ENCODE results near the gene ZNF654.

The ZNF654 gene

GRCh38 chr3:88133711-88134263 lies 74.7 kb downstream of the ZNF654 start:
- TF ChIP-seq SUZ12 (IDR thresholded peaks at IDR 0.05; ENCODE audit: extremely low read depth, insufficient read depth, insufficient read length) (no peak), YY1 (IDR thresholded peaks at IDR 0.05; ENCODE audit: insufficient read depth, insufficient read length) (no peak), ZNF274 (IDR thresholded peaks at IDR 0.05; ENCODE audit: low read depth, low read length) (no peak)
- Histone ChIP-seq H3K4me1 (ENCODE audit: insufficient read depth, insufficient read length) (no peaks in the 10 kb centered on the region), H3K9me3 (ENCODE audit: insufficient read depth, low read length) (no peaks in the 10 kb centered on the region), H3K9ac (ENCODE audit: insufficient read length, low read depth) (no peak overlapping the region), H3K36me3 (ENCODE audit: insufficient read depth, insufficient read length, low read length) (peaks cover 31% of the 10 kb centered on the region), H3K4me3 (ENCODE audit: insufficient read length, low read depth) (no peak overlapping the region), H3K27me3 (ENCODE audit: insufficient read depth, insufficient read length) (no peaks in the 10 kb centered on the region)
- DNase-seq (ENCODE audit: low read depth, low spot score), result no peak

DNA sequence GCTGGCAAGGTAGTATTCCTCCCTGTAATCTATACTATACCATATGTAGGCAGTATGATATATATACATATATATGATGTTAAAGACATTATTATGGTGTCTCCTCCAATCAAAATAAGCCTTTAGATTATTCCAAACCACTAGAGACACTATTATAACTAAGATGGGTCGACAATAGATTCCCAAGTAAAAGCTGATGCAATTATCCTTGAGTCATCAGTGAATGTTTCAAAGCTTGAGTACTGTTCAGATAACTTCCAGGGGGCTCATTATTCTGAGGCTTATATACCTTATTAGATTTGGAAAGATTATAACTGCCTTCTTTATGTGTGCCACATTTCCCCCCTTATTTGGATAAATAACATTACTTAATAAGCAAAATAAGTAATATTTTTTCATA lies 78.8 kb downstream of the ZNF654 start:
- no peaks in the 10 kb centered on the region for H3K4me1 ChIP-seq (ENCODE audit: insufficient read depth, insufficient read length)
- H3K9me3 ChIP-seq (ENCODE audit: insufficient read depth, low read length), result no peaks in the 10 kb centered on the region
- H3K4me3 ChIP-seq (ENCODE audit: insufficient read length, low read depth), result no peak overlapping the region
- peaks cover 51% of the 10 kb centered on the region for H3K36me3 ChIP-seq (ENCODE audit: insufficient read depth, insufficient read length, low read length)
- DNase-seq (ENCODE audit: low read depth, low spot score), result no peak
- no peaks in the 10 kb centered on the region for H3K27me3 ChIP-seq (ENCODE audit: insufficient read depth, insufficient read length)
- H3K9ac ChIP-seq (ENCODE audit: insufficient read length, low read depth), result no peak overlapping the region
- TF ChIP-seq YY1 (IDR thresholded peaks at IDR 0.05; ENCODE audit: insufficient read depth, insufficient read length) (no peak), SUZ12 (IDR thresholded peaks at IDR 0.05; ENCODE audit: extremely low read depth, insufficient read depth, insufficient read length) (no peak)

DNA sequence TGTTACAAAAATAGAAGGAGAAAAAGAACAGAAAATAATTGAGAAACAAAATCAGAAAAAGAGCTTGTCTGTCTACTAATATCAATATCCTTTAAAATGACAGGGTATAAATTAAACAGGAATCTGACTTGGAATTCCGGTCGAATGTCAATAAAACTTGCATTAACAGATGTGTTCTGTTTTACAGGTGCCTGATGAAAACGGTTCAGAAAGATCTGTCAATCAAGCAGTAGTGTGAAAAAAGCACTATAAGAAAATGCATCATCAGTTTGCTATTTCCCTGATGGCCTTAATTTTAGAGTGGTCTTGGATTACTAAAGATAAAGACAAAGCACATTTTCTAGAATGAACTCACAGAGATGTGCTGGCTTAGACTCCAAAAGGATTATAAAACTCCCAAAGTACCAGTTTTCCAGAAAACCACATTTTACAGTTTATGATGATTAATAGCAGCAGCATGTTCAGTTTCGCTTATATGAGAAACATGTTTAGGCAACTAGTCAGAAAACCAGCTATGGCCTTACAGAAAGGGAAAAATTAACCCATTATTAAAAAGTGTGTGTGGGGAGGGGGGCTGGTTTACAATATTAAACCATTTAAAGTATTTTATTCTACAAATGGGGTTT lies 82.5 kb downstream of the ZNF654 start:
- TF ChIP-seq YY1 (IDR thresholded peaks at IDR 0.05; ENCODE audit: insufficient read depth, insufficient read length) (no peak), SUZ12 (IDR thresholded peaks at IDR 0.05; ENCODE audit: extremely low read depth, insufficient read depth, insufficient read length) (no peak), ZNF274 (IDR thresholded peaks at IDR 0.05; ENCODE audit: low read depth, low read length) (no peak)

GRCh38 chr3:88142094-88142624 lies 83.1 kb downstream of the ZNF654 start:
- Histone ChIP-seq H3K4me1 (ENCODE audit: insufficient read depth, insufficient read length) (no peaks in the 10 kb centered on the region), H3K4me3 (ENCODE audit: insufficient read length, low read depth) (no peak overlapping the region), H3K9me3 (ENCODE audit: insufficient read depth, low read length) (no peaks in the 10 kb centered on the region), H3K9ac (ENCODE audit: insufficient read length, low read depth) (no peak overlapping the region), H3K27me3 (ENCODE audit: insufficient read depth, insufficient read length) (no peaks in the 10 kb centered on the region), H3K36me3 (ENCODE audit: insufficient read depth, insufficient read length, low read length) (peaks cover 34% of the 10 kb centered on the region)
- TF ChIP-seq SUZ12 (IDR thresholded peaks at IDR 0.05; ENCODE audit: extremely low read depth, insufficient read depth, insufficient read length), result no peak
- no peak for TF ChIP-seq ZNF274 (IDR thresholded peaks at IDR 0.05; ENCODE audit: low read depth, low read length)
- no peak for TF ChIP-seq YY1 (IDR thresholded peaks at IDR 0.05; ENCODE audit: insufficient read depth, insufficient read length)
- DNase-seq (ENCODE audit: low read depth, low spot score), result no peak

More for the DNA sequence above, 82.5 kb downstream of the ZNF654 start:
- peaks cover 34% of the 10 kb centered on the region for H3K36me3 ChIP-seq (ENCODE audit: insufficient read depth, insufficient read length, low read length)
- DNase-seq (ENCODE audit: low read depth, low spot score), result no peak
- H3K9ac ChIP-seq (ENCODE audit: insufficient read length, low read depth), result no peak overlapping the region
- H3K4me3 ChIP-seq (ENCODE audit: insufficient read length, low read depth), result no peak overlapping the region
- H3K27me3 ChIP-seq (ENCODE audit: insufficient read depth, insufficient read length), result no peaks in the 10 kb centered on the region
- no peaks in the 10 kb centered on the region for H3K4me1 ChIP-seq (ENCODE audit: insufficient read depth, insufficient read length)
- no peaks in the 10 kb centered on the region for H3K9me3 ChIP-seq (ENCODE audit: insufficient read depth, low read length)

DNA sequence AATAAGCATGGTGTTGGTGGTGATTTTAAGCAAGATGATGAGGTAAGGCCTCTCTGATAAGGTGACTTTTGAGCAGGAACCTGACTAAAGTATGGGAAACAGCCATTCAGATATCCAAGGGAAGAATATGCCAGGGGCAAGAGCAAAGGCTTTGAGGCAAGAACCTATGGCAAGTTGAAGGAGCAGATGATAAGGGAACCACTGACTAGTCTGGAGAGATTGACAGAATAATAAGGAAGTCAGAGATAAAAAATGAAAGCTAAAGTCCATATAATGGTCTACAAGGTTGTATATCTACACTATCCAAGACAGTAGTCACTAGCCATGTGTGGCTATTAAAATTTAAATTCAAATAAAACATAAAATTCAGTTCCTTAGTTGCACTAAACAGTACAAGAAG lies 88.2 kb downstream of the ZNF654 start:
- H3K4me3 ChIP-seq (ENCODE audit: insufficient read length, low read depth), result no peak overlapping the region
- no peak overlapping the region for H3K9ac ChIP-seq (ENCODE audit: insufficient read length, low read depth)
- H3K9me3 ChIP-seq (ENCODE audit: insufficient read depth, low read length), result no peaks in the 10 kb centered on the region
- DNase-seq (ENCODE audit: low read depth, low spot score), result no peak
- no peaks in the 10 kb centered on the region for H3K4me1 ChIP-seq (ENCODE audit: insufficient read depth, insufficient read length)
- H3K36me3 ChIP-seq (ENCODE audit: insufficient read depth, insufficient read length, low read length), result peaks cover 4% of the 10 kb centered on the region
- no peak for TF ChIP-seq YY1 (IDR thresholded peaks at IDR 0.05; ENCODE audit: insufficient read depth, insufficient read length)
- TF ChIP-seq ZNF274 (IDR thresholded peaks at IDR 0.05; ENCODE audit: low read depth, low read length), result no peak
- no peak for TF ChIP-seq SUZ12 (IDR thresholded peaks at IDR 0.05; ENCODE audit: extremely low read depth, insufficient read depth, insufficient read length)
- no peaks in the 10 kb centered on the region for H3K27me3 ChIP-seq (ENCODE audit: insufficient read depth, insufficient read length)

DNA sequence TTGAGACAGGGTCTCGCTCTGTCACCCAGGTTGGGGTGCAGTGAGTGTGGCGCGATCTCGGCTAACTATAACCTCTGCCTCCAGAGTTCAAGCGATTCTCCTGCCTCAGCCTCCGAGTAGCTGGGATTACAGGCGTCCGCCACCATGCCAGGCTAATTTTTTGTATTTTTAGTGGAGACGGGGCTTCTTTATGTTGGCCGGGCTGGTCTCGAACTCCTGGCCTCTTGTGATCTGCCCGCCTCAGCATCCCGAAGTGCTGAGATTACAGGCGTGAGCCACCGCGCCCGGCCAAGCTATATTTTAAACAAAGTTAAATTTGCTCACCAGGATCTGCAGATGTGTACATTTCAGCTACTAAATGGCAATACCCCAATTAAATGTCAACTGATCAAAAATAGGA lies 89.6 kb downstream of the ZNF654 start:
- H3K9ac ChIP-seq (ENCODE audit: insufficient read length, low read depth), result peak overlapping the region; percentile 93
- H3K4me3 ChIP-seq (ENCODE audit: insufficient read length, low read depth), result peak overlapping the region; percentile 97
- H3K4me1 ChIP-seq (ENCODE audit: insufficient read depth, insufficient read length), result no peaks in the 10 kb centered on the region
- H3K9me3 ChIP-seq (ENCODE audit: insufficient read depth, low read length), result no peaks in the 10 kb centered on the region
- H3K36me3 ChIP-seq (ENCODE audit: insufficient read depth, insufficient read length, low read length), result peaks cover 14% of the 10 kb centered on the region
- H3K27me3 ChIP-seq (ENCODE audit: insufficient read depth, insufficient read length), result no peaks in the 10 kb centered on the region
- no peak for TF ChIP-seq YY1 (IDR thresholded peaks at IDR 0.05; ENCODE audit: insufficient read depth, insufficient read length)
- no peak for TF ChIP-seq ZNF274 (IDR thresholded peaks at IDR 0.05; ENCODE audit: low read depth, low read length)
- TF ChIP-seq SUZ12 (IDR thresholded peaks at IDR 0.05; ENCODE audit: extremely low read depth, insufficient read depth, insufficient read length), result no peak
- no peak for DNase-seq (ENCODE audit: low read depth, low spot score)

GRCh38 chr3:88149101-88149508 lies 90.0 kb downstream of the ZNF654 start:
- peak overlapping the region; percentile 93 for H3K9ac ChIP-seq (ENCODE audit: insufficient read length, low read depth)
- H3K9me3 ChIP-seq (ENCODE audit: insufficient read depth, low read length), result no peaks in the 10 kb centered on the region
- no peaks in the 10 kb centered on the region for H3K27me3 ChIP-seq (ENCODE audit: insufficient read depth, insufficient read length)
- peaks cover 19% of the 10 kb centered on the region for H3K36me3 ChIP-seq (ENCODE audit: insufficient read depth, insufficient read length, low read length)
- H3K4me1 ChIP-seq (ENCODE audit: insufficient read depth, insufficient read length), result no peaks in the 10 kb centered on the region
- DNase-seq (ENCODE audit: low read depth, low spot score), result no peak
- H3K4me3 ChIP-seq (ENCODE audit: insufficient read length, low read depth), result peak overlapping the region; percentile 97
- no peak for TF ChIP-seq ZNF274 (IDR thresholded peaks at IDR 0.05; ENCODE audit: low read depth, low read length)
- TF ChIP-seq YY1 (IDR thresholded peaks at IDR 0.05; ENCODE audit: insufficient read depth, insufficient read length), result no peak
- no peak for TF ChIP-seq SUZ12 (IDR thresholded peaks at IDR 0.05; ENCODE audit: extremely low read depth, insufficient read depth, insufficient read length)

Data from NT2/D1 (cell line).